CD14-positive monocyte (primary cell): ENCODE measurements around the gene CCDC90B. TPM values are rescaled to one million over a fixed set of nuclear protein-coding genes. Genes with fewer than 3 reads are reported as not detected.

Experiments used
- DNase-seq, 3 donors: peaks; one replicate each; pipeline ENCODE4 v3.0.0-alpha.2; 2011 to 2022
- H2AFZ ChIP-seq: 2 replicates; pipeline ENCODE4 v1.6.0; 2012; ENCODE audit warnings: mild to moderate bottlenecking, low read depth, low read length, inconsistent platforms; ENCODE audit not compliant: insufficient read depth, poor library complexity, severe bottlenecking
- H3K27ac ChIP-seq, 2 donors: 1 replicate in 1 of 2; 2 replicates in 1 of 2; pipeline ENCODE4 v1.5.1; 2012 to 2013; ENCODE audit warnings: low read length in 2 of 2, control low read depth in 1 of 2, inconsistent platforms in 1 of 2, low read depth in 1 of 2, mild to moderate bottlenecking in 1 of 2
- H3K27me3 ChIP-seq, 2 donors: one replicate each; pipeline versions ENCODE4 v1.6.0 to v1.6.1; 2011 to 2013; ENCODE audit warnings: low read length in 2 of 2; ENCODE audit not compliant: control insufficient read depth in 2 of 2, insufficient read depth in 2 of 2
- H3K36me3 ChIP-seq, 2 donors: replicated peaks in 1 of 2; 1 replicate in 1 of 2; 2 replicates in 1 of 2; pipeline versions ENCODE4 v1.5.1 to v1.6.1; 2012 to 2013; ENCODE audit warnings: low read length in 2 of 2, control low read depth in 1 of 2, inconsistent platforms in 1 of 2, mild to moderate bottlenecking in 1 of 2; ENCODE audit not compliant: insufficient read depth in 2 of 2, control insufficient read depth in 1 of 2
- H3K4me1 ChIP-seq, 2 donors: 1 replicate in 1 of 2; 2 replicates in 1 of 2; pipeline versions ENCODE4 v1.5.1 to v1.6.1; 2012 to 2013; ENCODE audit warnings: low read length in 2 of 2, control low read depth in 1 of 2, inconsistent platforms in 1 of 2, mild to moderate bottlenecking in 1 of 2, moderate library complexity in 1 of 2; ENCODE audit not compliant: insufficient read depth in 2 of 2, control insufficient read depth in 1 of 2
- H3K4me2 ChIP-seq: replicated peaks from 2 replicates; pipeline ENCODE3; 2012; ENCODE audit warnings: low read length, moderate library complexity, mild to moderate bottlenecking; ENCODE audit not compliant: poor library complexity, severe bottlenecking; ENCODE audit errors: extremely low read depth
- H3K4me3 ChIP-seq, 3 experiments: fragments of 200-600 bp in 1 of 3; sonication (generic) in 1 of 3; replicated peaks in 1 of 3; 1 replicate in 2 of 3; 2 replicates in 1 of 3; pipeline ENCODE4 v1.5.1; 2011 to 2013; ENCODE audit warnings: low read length in 3 of 3, mild to moderate bottlenecking in 3 of 3, control low read depth in 2 of 3, low read depth in 2 of 3, inconsistent platforms in 1 of 3, moderate library complexity in 1 of 3
- H3K79me2 ChIP-seq: 2 replicates; pipeline ENCODE4 v1.6.0; 2012; ENCODE audit warnings: mild to moderate bottlenecking, control low read depth, inconsistent platforms, low read length, moderate library complexity; ENCODE audit not compliant: insufficient read depth
- H3K9ac ChIP-seq: 2 replicates; pipeline ENCODE4 v1.6.0; 2017; ENCODE audit warnings: low read length, mild to moderate bottlenecking; ENCODE audit not compliant: insufficient read depth, poor library complexity, severe bottlenecking
- H3K9me3 ChIP-seq, 2 donors: replicated peaks in 1 of 2; 1 replicate in 1 of 2; 2 replicates in 1 of 2; pipeline versions ENCODE4 v1.5.1 to v1.6.1; 2012 to 2013; ENCODE audit warnings: low read length in 2 of 2, control low read depth in 1 of 2; ENCODE audit not compliant: control insufficient read depth in 1 of 2, insufficient read depth in 1 of 2
- H4K20me1 ChIP-seq: 2 replicates; pipeline ENCODE4 v1.6.0; 2012; ENCODE audit warnings: mild to moderate bottlenecking, low read length, control low read depth, moderate library complexity; ENCODE audit not compliant: insufficient read depth
- H3K27ac Mint-ChIP-seq, 7 donors: one replicate each; pipeline ENCODE4 v1.8.0; 2020; ENCODE audit warnings: mild to moderate bottlenecking in 7 of 7, mixed read lengths in 7 of 7, moderate library complexity in 6 of 7, inconsistent platforms in 2 of 7
- H3K27me3 Mint-ChIP-seq, 3 donors: one replicate each; pipeline ENCODE4 v1.8.0; 2021 to 2022; ENCODE audit warnings: low read depth in 3 of 3, mild to moderate bottlenecking in 3 of 3, mixed read lengths in 3 of 3, moderate library complexity in 3 of 3, inconsistent platforms in 1 of 3
- H3K36me3 Mint-ChIP-seq, 2 donors: one replicate each; pipeline ENCODE4 v1.8.0; 2020; ENCODE audit warnings: mixed read lengths in 2 of 2, inconsistent platforms in 1 of 2, mild to moderate bottlenecking in 1 of 2
- H3K4me1 Mint-ChIP-seq: one replicate; pipeline ENCODE4 v1.8.0; 2020; ENCODE audit warnings: mild to moderate bottlenecking, mixed read lengths
- H3K4me3 Mint-ChIP-seq, 2 donors: one replicate each; pipeline ENCODE4 v1.8.0; 2020; ENCODE audit warnings: mild to moderate bottlenecking in 2 of 2, mixed read lengths in 2 of 2, moderate library complexity in 1 of 2
- H3K9me3 Mint-ChIP-seq, 7 donors: one replicate each; pipeline ENCODE4 v1.8.0; 2020 to 2022; ENCODE audit warnings: mixed read lengths in 7 of 7, mild to moderate bottlenecking in 6 of 7, moderate library complexity in 6 of 7, inconsistent platforms in 2 of 7
- CTCF ChIP-seq: fragments of 200-600 bp; IDR thresholded peaks from one replicate; pipeline ENCODE4 v1.8.0; 2022; ENCODE audit warnings: antibody characterized with exemption, mild to moderate bottlenecking
- WGBS: methylation state at CpG from one replicate; pipeline ENCODE4 v1.1.5; 2013; ENCODE audit warnings: missing lambda C conversion rate; ENCODE audit not compliant: insufficient coverage; 5-methylcytosine and 5-hydroxymethylcytosine counted together
- intact Hi-C, 2 donors: fragments of 100-400 bp; cut with micrococcal nuclease; formaldehyde crosslinking; loops; one replicate each; pipeline versions ENCODE4 v1.15.0 to v1.15.1; 2023
- polyA plus RNA-seq, 3 donors: library from polyadenylated mRNA; depleted of rRNA in 1 of 3; unstranded in 2 of 3; stranded (reverse) in 1 of 3; fragments of 300-500 nt in 2 of 3; fragments of >200 nt in 1 of 3; fragmentation: Illumina TruSeq in 2 of 3; gene quantifications; 1 replicate in 2 of 3; 2 replicates in 1 of 3; pipeline ENCODE4 v1.2.3, GENCODE V29; 2012 to 2021

CCDC90B gene
- polyA plus RNA-seq, 3 donors, result 15.3 to 46.2 (median 39.6) TPM

- intact Hi-C loops, result no loop called here
- Mint-ChIP-seq H3K27ac (no peak overlapping the region), H3K36me3 (no peaks in the 10 kb centered on the region), H3K4me1 (no peaks in the 10 kb centered on the region), H3K4me3 (no peak overlapping the region), H3K9me3 (peaks cover 0 to 2% (median 0%) of the 10 kb centered on the region in 7 donors), H3K27me3 (no peaks in the 10 kb centered on the region)
- Histone ChIP-seq H3K36me3 (no peaks in the 10 kb centered on the region), H3K4me3 (no peak overlapping the region), H3K27ac (no peak overlapping the region), H3K9me3 (no peaks in the 10 kb centered on the region), H2AFZ (no peak overlapping the region), H3K9ac (no peak overlapping the region), H3K79me2 (no peaks in the 10 kb centered on the region), H3K4me1 (no peaks in the 10 kb centered on the region), H3K4me2 (no peak overlapping the region), H3K27me3 (no peaks in the 10 kb centered on the region), H4K20me1 (no peaks in the 10 kb centered on the region)
- WGBS, result 80% methylated on average over 2 of the region's 3 CpGs
- no peak for DNase-seq
- TF ChIP-seq CTCF, result no peak
Measured at GRCh38 chr11:83238111-83238510, 48.1 kb downstream of the CCDC90B start.

- Histone ChIP-seq H2AFZ (no peak overlapping the region), H3K27me3 (no peaks in the 10 kb centered on the region), H3K4me3 (no peak overlapping the region), H3K27ac (no peak overlapping the region), H3K4me2 (no peak overlapping the region), H3K36me3 (no peaks in the 10 kb centered on the region), H3K9me3 (no peaks in the 10 kb centered on the region), H4K20me1 (no peaks in the 10 kb centered on the region), H3K4me1 (no peaks in the 10 kb centered on the region), H3K79me2 (no peaks in the 10 kb centered on the region), H3K9ac (no peak overlapping the region)
- Mint-ChIP-seq H3K36me3 (no peaks in the 10 kb centered on the region), H3K9me3 (peaks cover 0 to 2% (median 0%) of the 10 kb centered on the region in 7 donors), H3K4me1 (no peaks in the 10 kb centered on the region), H3K27ac (no peak overlapping the region), H3K27me3 (no peaks in the 10 kb centered on the region), H3K4me3 (no peak overlapping the region)
- intact Hi-C loops, result no loop called here
- WGBS, result no CpG with 5 or more reads among the region's 1 CpG
- DNase-seq, result no peak
- TF ChIP-seq CTCF, result no peak
Measured at GRCh38 chr11:83235825-83236224, 50.3 kb downstream of the CCDC90B start.
